Heart right ventricle (tissue), 16 donors: ENCODE results near the gene NPAT. TPM values are rescaled to one million over a fixed set of nuclear protein-coding genes. Genes with fewer than 3 reads are reported as not detected.
A peak's percentile ranks its signal among the peaks of the same experiment; 100 is the strongest.

Experiments used
- ATAC-seq, 8 donors: fragments of 200-7000 bp; cut with Tn5 transposase; one replicate each; pipeline ENCODE4 v1.9.1; 2020; ENCODE audit warnings: mild to moderate bottlenecking in 8 of 8, moderate library complexity in 8 of 8, moderate number of reproducible peaks in 1 of 8
- DNase-seq, 2 donors: peaks; one replicate each; pipeline ENCODE4 v3.0.0-alpha.2; 2020
- H3K27ac ChIP-seq, 10 donors: fragments of 200-600 bp; sonication (generic) in 2 of 10; one replicate each; pipeline versions ENCODE4 v1.5.0 to v1.8.0; 2020 to 2022; ENCODE audit warnings: mild to moderate bottlenecking in 3 of 10
- H3K27me3 ChIP-seq, 7 donors: fragments of 200-600 bp; one replicate each; pipeline ENCODE4 v1.8.0; 2021 to 2022; ENCODE audit warnings: mild to moderate bottlenecking in 2 of 7
- H3K36me3 ChIP-seq, 9 donors: fragments of 200-600 bp; sonication (generic) in 1 of 9; one replicate each; pipeline versions ENCODE4 v1.5.0 to v1.8.0; 2020 to 2022; ENCODE audit warnings: mild to moderate bottlenecking in 2 of 9
- H3K4me1 ChIP-seq, 9 donors: fragments of 200-600 bp; sonication (generic) in 1 of 9; one replicate each; pipeline versions ENCODE4 v1.5.0 to v1.8.0; 2020 to 2022; ENCODE audit warnings: mild to moderate bottlenecking in 4 of 9
- H3K4me3 ChIP-seq, 10 donors: fragments of 200-600 bp; sonication (generic) in 2 of 10; one replicate each; pipeline versions ENCODE4 v1.5.0 to v1.8.0; 2020 to 2022; ENCODE audit warnings: mild to moderate bottlenecking in 7 of 10, moderate library complexity in 2 of 10
- H3K9me3 ChIP-seq, 11 donors: fragments of 200-600 bp in 10 of 11; sonication (generic) in 2 of 11; one replicate each; pipeline versions ENCODE4 v1.5.0 to v1.8.0; 2013 to 2022; ENCODE audit warnings: mild to moderate bottlenecking in 2 of 11, control low read depth in 1 of 11, moderate library complexity in 1 of 11
- WGBS, 2 donors: extraction: QIAGEN DNeasy Blood & Tissue Kit; methylation state at CpG; one replicate each; pipeline ENCODE4 v1.1.7; 2013; ENCODE audit warnings: inconsistent platforms in 1 of 2; 5-methylcytosine and 5-hydroxymethylcytosine counted together
- intact Hi-C, 10 donors: fragments of 100-400 bp; cut with DNase I; formaldehyde crosslinking; loops; one replicate each; pipeline versions ENCODE4 v1.11.1 to v1.14.2; 2022
- polyA plus RNA-seq, 2 donors: library from polyadenylated mRNA; stranded (reverse); fragments of 200-250 nt; gene quantifications; one replicate each; pipeline ENCODE4 v1.2.3, GENCODE V29; 2013
- total RNA-seq, 10 donors: library from RNA; stranded (reverse); fragmentation: NEBNext Ultra II Directional in 3 of 10; extraction: Animal tissue kit (Norgen Biotek cat#: 25700) in 3 of 10; gene quantifications; one replicate each; pipeline versions ENCODE4 v1.2.1 to v1.2.4, GENCODE V29; 2021 to 2023
- TF ChIP-seq, protein P1 (sequence below), 9 donors: fragments of 200-600 bp; sonication (generic) in 2 of 9; IDR thresholded peaks; one replicate each; pipeline versions ENCODE4 v1.5.0 to v1.8.0; 2021 to 2022; ENCODE audit warnings: antibody characterized with exemption in 9 of 9, mild to moderate bottlenecking in 5 of 9, moderate library complexity in 1 of 9
- donor health status: Arrhythmogenic right ventricular cardiomyopathy.
- donor health status: ischemic (EF 13 %, LVEDD 7.1; RV severe dilation, severe dysfunction).
- donor health status: healthy with polysubstance abuse.
- donor health status: DM: no; HTN: yes; CAD: no.
- donor health status: DM: no; HTN: no; CAD: no.
- donor health status: ischemic (EF 25% LVEDD 6.9; RV normal size, moderate dysfunction).
- donor health status: ischemic (EF 25% LVEDD 5.7; RV mildly dilated, moderate dysfunction).
- donor health status: healthy.
- donor health status: DM: yes; HTN: yes; CAD: no.
- donor health status: Ischemic cardiomyopathy.
- donor health status: ischemic (EF 35%, LVEDD 5.7; RV mildly dilated, moderate dysfunction).
- donor health status: nonischemic (EF 11% LVEDD 7.7; RV severe dilation, severe dysfunction).
- donor health status: DM: yes; HTN: yes; CAD: no.
- donor health status: PGD.
- donor health status: ischemic (EF 29% LVEDD 5.4; RV normal size, mild dysfunction).
- donor health status: nonischemic (EF 23%, LVEDD 6.1; RV moderate dilation, normal function).

Gene NPAT
- total and polyA plus RNA-seq, 12 donors = 1.9 to 11.4 (median 9.3) TPM

DNA sequence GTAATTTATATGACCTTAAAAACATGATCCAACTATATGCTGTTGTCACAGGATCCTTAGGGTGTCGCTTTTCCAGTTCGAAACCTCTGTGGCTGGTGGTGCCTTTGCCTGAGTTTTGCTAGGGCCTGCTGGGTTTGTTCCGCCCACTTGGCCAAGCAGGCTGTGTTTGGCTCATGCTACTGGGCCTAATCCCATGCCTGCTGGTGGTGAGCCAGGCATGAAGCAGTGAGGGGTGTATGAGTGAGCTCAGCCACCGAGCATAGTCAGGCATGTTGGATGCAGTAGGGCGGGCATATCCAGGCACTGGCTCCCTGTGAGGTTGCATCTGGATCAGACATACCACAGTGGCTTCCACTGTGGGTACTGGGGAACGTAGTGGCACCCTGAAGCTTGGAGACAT is 16.3 kb downstream of the NPAT start:
- H3K4me3 ChIP-seq = no peak overlapping the region
- H3K27me3 ChIP-seq = no peaks in the 10 kb centered on the region
- ATAC-seq = peak in 4 of 8 donors; percentile 72 to 83 (median 80)
- H3K36me3 ChIP-seq = peaks cover 0 to 84% (median 38%) of the 10 kb centered on the region in 9 donors
- peaks cover 0 to 31% (median 0%) of the 10 kb centered on the region in 11 donors for H3K9me3 ChIP-seq
- intact Hi-C loops = no loop called here
- H3K27ac ChIP-seq = no peak overlapping the region
- no peaks in the 10 kb centered on the region for H3K4me1 ChIP-seq
- WGBS, 2 donors = 89 to 92% methylated on average over 6 of the region's 6 CpGs
- TF ChIP-seq, protein P1, sequence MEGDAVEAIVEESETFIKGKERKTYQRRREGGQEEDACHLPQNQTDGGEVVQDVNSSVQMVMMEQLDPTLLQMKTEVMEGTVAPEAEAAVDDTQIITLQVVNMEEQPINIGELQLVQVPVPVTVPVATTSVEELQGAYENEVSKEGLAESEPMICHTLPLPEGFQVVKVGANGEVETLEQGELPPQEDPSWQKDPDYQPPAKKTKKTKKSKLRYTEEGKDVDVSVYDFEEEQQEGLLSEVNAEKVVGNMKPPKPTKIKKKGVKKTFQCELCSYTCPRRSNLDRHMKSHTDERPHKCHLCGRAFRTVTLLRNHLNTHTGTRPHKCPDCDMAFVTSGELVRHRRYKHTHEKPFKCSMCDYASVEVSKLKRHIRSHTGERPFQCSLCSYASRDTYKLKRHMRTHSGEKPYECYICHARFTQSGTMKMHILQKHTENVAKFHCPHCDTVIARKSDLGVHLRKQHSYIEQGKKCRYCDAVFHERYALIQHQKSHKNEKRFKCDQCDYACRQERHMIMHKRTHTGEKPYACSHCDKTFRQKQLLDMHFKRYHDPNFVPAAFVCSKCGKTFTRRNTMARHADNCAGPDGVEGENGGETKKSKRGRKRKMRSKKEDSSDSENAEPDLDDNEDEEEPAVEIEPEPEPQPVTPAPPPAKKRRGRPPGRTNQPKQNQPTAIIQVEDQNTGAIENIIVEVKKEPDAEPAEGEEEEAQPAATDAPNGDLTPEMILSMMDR (IDR thresholded peaks at IDR 0.05) = no peak
- peak in 1 of 2 donors; percentile 27 for DNase-seq

DNA sequence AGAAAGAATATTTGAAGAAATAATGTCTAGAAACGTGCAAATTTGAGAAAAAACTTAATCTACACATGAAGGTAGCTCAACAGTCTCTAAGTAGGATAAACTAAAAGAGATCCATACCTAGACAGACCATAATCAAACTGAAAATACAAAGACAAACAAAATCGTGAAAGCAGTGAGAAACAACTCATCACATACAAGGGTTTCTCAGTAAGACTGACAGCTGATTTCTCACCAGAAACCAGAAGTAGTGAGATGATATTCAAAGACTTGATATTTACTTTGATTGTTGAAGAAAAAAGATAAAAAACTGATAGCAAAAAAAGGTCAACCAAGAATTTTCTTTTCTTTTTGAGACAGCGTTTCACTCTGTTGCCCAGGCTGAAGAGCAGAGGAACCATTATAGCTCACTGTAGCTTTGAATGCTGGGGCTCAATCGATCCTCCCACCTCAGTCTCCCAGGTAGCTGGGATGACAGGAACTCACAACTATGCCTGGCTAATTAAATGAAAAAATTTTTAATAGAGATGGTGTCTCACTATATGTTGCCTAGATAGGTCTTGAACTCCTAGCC is 17.4 kb downstream of the NPAT start:
- H3K4me3 ChIP-seq = no peak overlapping the region
- H3K27ac ChIP-seq = no peak overlapping the region
- peaks cover 0 to 29% (median 0%) of the 10 kb centered on the region in 11 donors for H3K9me3 ChIP-seq

DNA sequence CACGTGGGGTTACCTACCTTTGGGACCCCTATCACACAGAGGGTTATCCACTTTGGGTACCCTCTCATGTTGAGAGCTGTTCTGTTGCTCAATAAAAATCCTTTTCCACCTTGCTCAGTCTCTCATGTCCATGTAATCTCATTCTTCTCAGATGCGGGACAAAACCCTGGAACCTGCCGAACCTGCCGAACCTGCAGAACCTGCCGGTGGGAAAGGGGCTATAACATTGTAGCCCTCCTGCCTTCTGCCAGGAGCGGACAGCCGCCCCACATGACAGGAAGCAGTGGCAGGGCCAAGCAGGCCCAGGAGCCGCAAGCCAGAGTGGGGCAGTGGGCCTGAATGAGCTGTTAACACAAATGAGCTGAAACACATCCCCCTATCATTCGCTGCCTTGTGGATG is 18.1 kb downstream of the NPAT start:
- TF ChIP-seq, protein P1 (IDR thresholded peaks at IDR 0.05) = no peak
- DNase-seq (no peak), ATAC-seq (no peak)
- Histone ChIP-seq H3K27ac (no peak overlapping the region), H3K27me3 (no peaks in the 10 kb centered on the region), H3K36me3 (peaks cover 0 to 67% (median 27%) of the 10 kb centered on the region in 9 donors), H3K9me3 (peaks cover 0 to 29% (median 0%) of the 10 kb centered on the region in 11 donors), H3K4me3 (no peak overlapping the region), H3K4me1 (peaks cover 0 to 17% (median under 1%) of the 10 kb centered on the region in 9 donors)
- WGBS, 2 donors = 97 to 99% methylated on average over 9 of the region's 9 CpGs
- intact Hi-C loops = no loop called here

More for the DNA sequence above, 17.4 kb downstream of the NPAT start:
- peaks cover 0 to 72% (median 28%) of the 10 kb centered on the region in 9 donors for H3K36me3 ChIP-seq
- ATAC-seq (no peak), DNase-seq (no peak)
- intact Hi-C loops = no loop called here
- TF ChIP-seq, protein P1 (IDR thresholded peaks at IDR 0.05) = no peak
- H3K4me1 ChIP-seq = peaks cover 0 to 11% (median 0%) of the 10 kb centered on the region in 9 donors
- no peaks in the 10 kb centered on the region for H3K27me3 ChIP-seq
- WGBS, 2 donors = 96 to 98% methylated on average over 4 of the region's 4 CpGs

DNA sequence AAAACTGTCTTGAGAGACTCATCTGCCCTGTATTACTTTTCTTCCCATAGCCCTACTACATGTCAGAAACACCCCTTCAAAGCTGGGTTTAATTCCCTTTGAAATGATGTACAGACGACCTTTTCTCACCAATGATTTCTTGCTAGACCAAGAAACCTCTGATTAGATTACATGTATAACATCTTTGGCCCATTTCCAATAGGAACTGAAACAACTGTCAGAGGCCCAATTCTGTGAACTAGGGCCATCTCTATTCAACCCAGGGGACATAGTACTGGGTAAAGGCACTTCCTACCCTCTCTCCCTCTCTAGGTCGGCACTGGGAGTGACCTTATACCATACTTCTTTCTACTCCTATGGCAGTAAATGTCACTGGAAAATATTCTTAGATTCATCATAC is 19.4 kb downstream of the NPAT start:
- Histone ChIP-seq H3K4me1 (peaks cover 0 to 23% (median 4%) of the 10 kb centered on the region in 9 donors), H3K9me3 (peaks cover 0 to 29% (median 0%) of the 10 kb centered on the region in 11 donors), H3K4me3 (no peak overlapping the region), H3K36me3 (peaks cover 0 to 59% (median 21%) of the 10 kb centered on the region in 9 donors), H3K27me3 (no peaks in the 10 kb centered on the region), H3K27ac (no peak overlapping the region)
- ATAC-seq = no peak
- intact Hi-C loops = no loop called here
- DNase-seq = no peak
- TF ChIP-seq, protein P1 (IDR thresholded peaks at IDR 0.05) = no peak
- WGBS, 2 donors = 72 to 74% methylated on average over 2 of the region's 2 CpGs
